ENCODE measurements around the gene PDE9A.

DNA sequence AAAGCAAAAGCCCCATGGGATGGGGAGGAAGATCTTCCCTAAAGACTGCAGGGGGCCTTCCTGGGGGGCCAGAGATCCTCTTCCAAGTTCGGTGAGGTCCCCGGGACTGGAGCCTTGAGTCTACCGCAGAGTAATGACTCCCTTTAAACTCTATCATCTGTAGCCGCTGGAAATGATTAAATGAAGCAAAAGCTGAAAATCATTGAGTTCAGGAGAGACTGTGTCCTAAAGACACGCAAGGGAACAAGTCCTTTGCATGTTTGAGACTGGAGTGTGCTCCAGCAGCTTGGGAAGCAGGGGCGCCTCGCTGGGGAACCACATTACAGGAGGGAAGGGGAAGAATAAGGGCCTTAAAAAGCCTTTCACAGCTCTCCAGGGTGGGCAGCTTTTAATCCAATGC, 155.8 kb downstream of the PDE9A start:
- no peak for TF ChIP-seq CTCF (IDR thresholded peaks at IDR 0.05)
- no peak for TF ChIP-seq POLR2A (IDR thresholded peaks at IDR 0.05)
